Gastrocnemius medialis (tissue), 4 donors: ENCODE data around the gene GOLGA8K.
"Not testable (repeated sequence)": the region's sequence is repeated elsewhere in the genome, so short reads cannot be mapped to it uniquely, and the experiment has no call there.

Experiments used
- POLR2A ChIP-seq, 2 donors: fragments of 450-650 bp; IDR thresholded peaks; one replicate each; pipeline ENCODE4 v1.6.1; 2017; ENCODE audit warnings: antibody characterized with exemption in 2 of 2, mild to moderate bottlenecking in 2 of 2, moderate library complexity in 2 of 2
- TF ChIP-seq, protein P1 (sequence below), 5 experiments: fragments of 450-650 bp in 3 of 5; fragments of 200-600 bp in 2 of 5; sonication (generic) in 2 of 5; IDR thresholded peaks in 4 of 5; conservative IDR thresholded peaks in 1 of 5; 1 replicate in 4 of 5; 2 replicates in 1 of 5; pipeline ENCODE4 v1.5.1; 2016 to 2019; ENCODE audit warnings: antibody characterized with exemption in 5 of 5, mild to moderate bottlenecking in 3 of 5, moderate library complexity in 3 of 5

DNA sequence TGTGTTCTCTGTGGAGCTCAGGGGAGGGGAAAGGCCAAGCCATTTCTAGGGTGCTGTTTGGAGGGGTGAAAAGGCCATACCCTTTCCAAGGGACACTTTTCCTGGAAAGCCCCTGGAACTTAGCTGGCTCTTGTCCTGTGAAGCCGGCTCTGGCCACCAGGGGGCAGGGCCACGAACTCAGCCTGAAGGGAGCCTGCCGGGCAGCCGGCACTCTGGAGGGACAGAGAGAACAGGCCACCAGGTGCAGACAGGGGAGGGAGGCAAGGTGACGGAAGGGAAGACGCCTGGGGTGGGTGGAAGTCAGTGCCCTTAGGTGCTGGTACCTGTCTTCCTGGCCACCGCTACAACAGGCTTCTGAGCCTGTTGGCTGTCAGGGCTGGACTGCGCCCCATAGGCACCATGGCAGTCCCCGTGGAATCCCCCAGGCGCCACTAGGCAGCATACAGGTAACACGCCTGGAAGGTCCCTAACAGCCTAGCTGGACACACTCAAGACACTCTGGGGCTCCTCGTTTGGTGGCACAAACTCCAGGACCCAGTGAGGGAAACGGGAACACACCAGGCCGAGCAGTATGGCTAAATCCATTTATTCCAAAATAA lies 14.9 kb downstream of the GOLGA8K start:
- TF ChIP-seq, protein P1, sequence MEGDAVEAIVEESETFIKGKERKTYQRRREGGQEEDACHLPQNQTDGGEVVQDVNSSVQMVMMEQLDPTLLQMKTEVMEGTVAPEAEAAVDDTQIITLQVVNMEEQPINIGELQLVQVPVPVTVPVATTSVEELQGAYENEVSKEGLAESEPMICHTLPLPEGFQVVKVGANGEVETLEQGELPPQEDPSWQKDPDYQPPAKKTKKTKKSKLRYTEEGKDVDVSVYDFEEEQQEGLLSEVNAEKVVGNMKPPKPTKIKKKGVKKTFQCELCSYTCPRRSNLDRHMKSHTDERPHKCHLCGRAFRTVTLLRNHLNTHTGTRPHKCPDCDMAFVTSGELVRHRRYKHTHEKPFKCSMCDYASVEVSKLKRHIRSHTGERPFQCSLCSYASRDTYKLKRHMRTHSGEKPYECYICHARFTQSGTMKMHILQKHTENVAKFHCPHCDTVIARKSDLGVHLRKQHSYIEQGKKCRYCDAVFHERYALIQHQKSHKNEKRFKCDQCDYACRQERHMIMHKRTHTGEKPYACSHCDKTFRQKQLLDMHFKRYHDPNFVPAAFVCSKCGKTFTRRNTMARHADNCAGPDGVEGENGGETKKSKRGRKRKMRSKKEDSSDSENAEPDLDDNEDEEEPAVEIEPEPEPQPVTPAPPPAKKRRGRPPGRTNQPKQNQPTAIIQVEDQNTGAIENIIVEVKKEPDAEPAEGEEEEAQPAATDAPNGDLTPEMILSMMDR (IDR thresholded peaks at IDR 0.05 in 4 of 5, conservative IDR thresholded peaks at IDR 0.05 in 1 of 5): not testable (repeated sequence)
- not testable (repeated sequence) for TF ChIP-seq POLR2A (IDR thresholded peaks at IDR 0.05)
